GM19035 (cell line): ENCODE measurements around the gene RANBP3.

Source experiments
- ATAC-seq: cut with Tn5 transposase; IDR thresholded peaks from one replicate; pipeline ENCODE4 v1.9.1; 2021; ENCODE audit not compliant: unreplicated experiment

The RANBP3 gene

GRCh38 chr19:5951338-5951861 is 26.5 kb downstream of the RANBP3 start:
- no peak for ATAC-seq

- no peak for ATAC-seq
These were observed 27.2 kb downstream of the RANBP3 start for GRCh38 chr19:5950741-5951140.

- ATAC-seq = no peak
These were observed 28.1 kb downstream of the RANBP3 start for GRCh38 chr19:5949792-5950305.

DNA sequence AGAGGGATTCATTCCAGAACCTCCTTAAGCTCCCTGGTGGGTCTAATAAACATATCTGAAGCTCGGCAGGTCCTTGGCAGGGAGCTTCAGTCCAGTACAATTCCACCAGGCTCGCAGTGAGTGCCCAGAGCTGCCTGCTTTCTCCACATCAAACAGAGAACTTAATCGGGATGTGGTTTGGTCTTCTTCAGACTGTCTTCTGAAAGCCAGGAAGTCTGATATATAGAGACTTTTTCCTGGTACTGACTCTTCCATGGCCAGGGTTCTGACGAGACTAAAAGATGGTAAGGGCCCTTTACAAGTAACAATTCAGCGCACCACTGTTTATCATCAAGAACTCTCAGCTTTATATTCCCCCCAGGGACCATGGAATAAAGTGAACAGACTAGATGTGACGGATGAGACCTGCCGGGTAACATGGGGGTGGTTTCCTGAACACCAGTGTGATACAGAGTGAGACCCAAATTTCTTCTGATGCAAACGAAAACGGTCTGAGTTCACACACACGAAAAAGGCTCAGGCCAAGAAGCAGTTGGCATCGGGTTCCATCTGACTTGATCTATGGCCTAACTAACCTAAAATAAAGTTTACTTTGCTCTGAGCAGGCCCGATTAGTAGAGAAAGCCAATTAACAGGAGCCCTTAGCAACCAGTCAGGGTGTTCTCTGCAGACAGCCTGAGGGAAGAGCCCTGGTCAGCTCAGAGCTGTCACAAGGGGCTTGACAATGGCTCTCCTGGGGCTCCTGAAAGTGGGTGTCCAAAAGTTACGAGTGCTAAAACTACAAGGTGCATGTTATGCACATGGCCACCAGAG is 29.0 kb downstream of the RANBP3 start:
- no peak for ATAC-seq

DNA sequence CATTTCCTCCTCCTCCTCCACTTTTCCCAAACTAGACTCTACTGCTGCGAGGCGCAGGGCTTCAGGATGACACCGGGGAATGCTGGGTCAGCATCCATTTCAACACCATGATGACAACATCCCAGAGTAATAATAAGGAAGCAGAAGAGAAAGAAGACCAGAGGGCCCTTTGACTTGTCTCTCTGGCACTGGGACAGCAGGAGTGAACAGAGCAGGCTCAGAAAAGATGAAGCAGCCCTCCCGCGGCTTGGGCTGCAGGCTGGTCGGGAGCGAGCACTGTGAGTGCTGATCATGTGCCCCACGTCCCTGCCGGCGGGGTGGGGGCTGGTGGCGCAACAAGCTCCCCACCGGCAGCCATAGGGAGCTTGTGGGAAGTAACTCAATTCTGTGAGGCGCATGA is 30.5 kb downstream of the RANBP3 start:
- ATAC-seq = no peak

DNA sequence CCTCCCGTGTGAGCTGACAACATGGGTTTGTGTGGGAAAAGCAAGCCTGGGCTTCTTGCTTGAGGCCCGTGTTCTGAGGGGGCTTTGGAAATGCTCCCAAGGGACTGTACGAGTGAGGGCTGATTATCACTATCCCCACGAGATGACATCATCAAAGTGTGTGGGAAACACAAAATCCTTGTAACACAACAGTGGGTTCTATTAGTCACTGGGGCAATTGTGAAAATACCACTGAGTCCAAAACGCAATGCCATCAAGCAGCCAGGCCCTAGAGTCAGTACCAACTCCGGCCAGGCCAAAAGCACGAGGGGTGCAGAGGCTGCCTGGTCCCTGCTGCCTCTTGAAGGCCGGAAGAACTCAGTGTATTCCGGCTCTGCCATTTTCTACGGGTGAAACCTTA is 34.3 kb downstream of the RANBP3 start:
- ATAC-seq = no peak

DNA sequence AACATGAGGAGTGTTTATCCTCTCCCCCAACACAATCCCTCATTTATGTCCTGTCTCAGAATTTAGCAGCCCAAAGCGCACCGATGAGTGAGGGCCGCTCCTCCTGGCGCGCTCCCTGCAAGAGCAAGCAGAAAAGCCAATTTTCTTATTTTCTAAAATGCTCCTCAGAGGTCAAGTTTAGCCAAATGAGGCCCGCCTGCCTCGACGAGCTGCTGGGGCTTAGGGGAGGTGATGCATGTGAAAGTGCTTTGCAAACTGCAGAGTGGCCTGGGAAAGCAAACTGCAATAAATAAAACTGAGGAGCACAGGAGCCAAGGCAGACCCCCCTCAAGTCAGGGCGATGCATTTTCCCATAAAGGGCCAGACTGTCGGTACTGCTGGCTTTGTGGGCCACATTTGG is 34.9 kb downstream of the RANBP3 start:
- ATAC-seq = no peak

GRCh38 chr19:5941673-5942072 is 36.3 kb downstream of the RANBP3 start:
- ATAC-seq = no peak

GRCh38 chr19:5940260-5941208 is 37.4 kb downstream of the RANBP3 start:
- no peak for ATAC-seq

DNA sequence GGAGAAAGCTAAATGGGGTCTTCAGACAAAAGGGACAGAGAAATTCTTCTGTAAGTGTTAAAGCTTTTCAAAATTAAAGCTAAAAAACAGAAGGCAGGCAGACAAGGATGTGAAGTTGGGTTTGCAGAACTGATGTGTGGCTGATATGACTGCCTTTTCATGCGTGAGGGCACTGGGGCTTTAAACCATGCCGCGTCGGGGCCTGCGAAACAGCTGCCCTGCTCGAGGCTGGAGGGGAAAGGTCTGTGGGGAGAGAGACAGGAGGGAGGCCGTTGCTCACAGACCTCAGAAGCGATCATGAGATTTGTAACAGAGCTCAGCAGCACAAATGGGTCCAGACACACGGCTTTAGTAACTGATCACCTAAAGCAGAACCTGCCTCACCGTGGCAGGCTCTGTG is 40.4 kb downstream of the RANBP3 start:
- ATAC-seq = no peak

GRCh38 chr19:5936292-5936592 is 41.7 kb downstream of the RANBP3 start:
- ATAC-seq = no peak

- no peak for ATAC-seq
These were observed 42.3 kb downstream of the RANBP3 start for GRCh38 chr19:5935473-5936291.

GRCh38 chr19:5934774-5935472 is 43.0 kb downstream of the RANBP3 start:
- ATAC-seq = no peak

- ATAC-seq = no peak
These were observed 43.9 kb downstream of the RANBP3 start for GRCh38 chr19:5934069-5934401.

DNA sequence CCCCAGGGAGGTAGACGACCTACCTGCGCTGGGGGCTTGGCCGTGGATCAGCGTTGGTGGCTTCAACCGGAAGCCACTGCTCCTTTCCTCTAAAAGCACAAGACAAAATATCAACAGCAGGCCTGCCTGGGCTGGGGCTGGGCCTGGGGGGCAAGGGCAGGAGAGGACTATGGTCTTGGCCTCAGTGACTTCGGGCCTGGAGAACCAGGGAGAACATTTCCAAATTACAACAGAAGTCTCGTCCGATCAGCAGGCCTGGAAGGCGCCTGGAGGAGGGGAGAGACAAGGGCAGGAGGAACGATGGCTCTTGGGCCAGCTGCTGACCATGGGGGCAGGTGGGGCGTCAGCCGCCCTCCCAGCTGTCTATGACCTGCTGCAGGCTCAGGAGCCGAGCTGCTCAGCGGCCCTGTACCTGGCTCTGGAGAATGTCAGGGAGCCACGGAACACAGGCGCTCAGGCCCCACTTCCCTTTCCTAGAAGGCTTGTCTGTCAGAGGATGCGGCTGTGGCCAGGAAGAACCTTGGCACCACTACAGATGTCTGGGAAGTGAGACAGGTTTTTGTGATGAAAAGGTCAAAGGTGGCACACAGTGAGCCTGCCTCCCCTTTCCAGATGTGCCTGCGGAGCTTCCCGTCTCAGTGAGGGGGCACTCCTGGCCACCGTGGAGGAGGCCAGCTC is 44.4 kb downstream of the RANBP3 start:
- no peak for ATAC-seq

GRCh38 chr19:5932609-5933262 is 45.2 kb downstream of the RANBP3 start:
- no peak for ATAC-seq

GRCh38 chr19:5932146-5932545 is 45.8 kb downstream of the RANBP3 start:
- no peak for ATAC-seq

DNA sequence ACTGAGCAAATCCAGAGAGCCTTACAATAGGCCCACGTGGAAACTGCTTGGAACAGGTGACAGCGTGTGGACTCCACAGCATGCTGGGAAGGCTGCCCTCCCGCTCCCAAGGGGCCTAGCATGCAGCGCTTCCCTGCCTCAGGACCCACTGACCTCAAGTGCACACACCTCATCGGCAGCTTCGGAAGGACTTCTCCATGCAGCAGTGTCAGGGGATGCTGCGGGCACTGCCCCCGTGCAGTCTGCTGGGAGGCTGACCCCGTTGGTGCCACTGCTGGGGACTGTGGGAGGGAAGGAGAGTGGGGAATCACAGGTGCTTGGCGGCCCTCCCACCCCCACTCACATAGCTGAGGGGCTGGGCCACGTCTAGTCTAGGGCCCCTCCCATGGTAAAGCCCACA is 46.7 kb downstream of the RANBP3 start:
- ATAC-seq = no peak

DNA sequence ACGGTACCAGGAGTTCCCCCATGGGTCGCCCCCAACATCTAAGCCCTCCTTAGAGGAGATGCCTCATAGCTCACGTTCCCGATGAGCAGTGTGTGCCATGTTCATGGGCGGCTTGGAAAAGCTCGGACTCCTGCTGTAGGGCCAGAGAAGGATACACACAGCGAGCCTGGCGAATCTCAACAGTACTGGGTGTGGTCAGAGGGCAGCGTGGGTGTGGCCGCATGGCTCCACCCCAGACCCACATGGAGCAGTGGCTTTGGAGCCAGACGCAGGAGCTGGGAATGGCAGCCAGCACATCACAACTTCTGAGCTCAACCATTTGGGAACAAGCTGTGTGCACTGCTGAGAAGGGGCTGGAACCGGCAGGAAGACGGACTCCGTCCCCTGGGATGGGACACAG is 48.3 kb downstream of the RANBP3 start:
- ATAC-seq = no peak
